Gastroesophageal sphincter (tissue), 3 donors: ENCODE measurements around the gene MEGF6.

Source experiments
- CTCF ChIP-seq, 4 experiments: fragments of 200-600 bp in 2 of 4; fragments of 450-650 bp in 2 of 4; sonication (generic) in 1 of 4; IDR thresholded peaks; one replicate each; pipeline ENCODE4 v1.5.1; 2017 to 2019; ENCODE audit warnings: antibody characterized with exemption in 4 of 4, mild to moderate bottlenecking in 2 of 4, moderate library complexity in 2 of 4
- EP300 ChIP-seq: sonication (generic); formaldehyde crosslinking; IDR thresholded peaks from one replicate; pipeline ENCODE4 v1.6.1; 2017; ENCODE audit warnings: antibody characterized with exemption, mild to moderate bottlenecking
- POLR2A ChIP-seq, 2 donors: fragments of 450-650 bp; IDR thresholded peaks; one replicate each; pipeline ENCODE4 v1.6.1; 2017; ENCODE audit warnings: antibody characterized with exemption in 2 of 2, mild to moderate bottlenecking in 2 of 2, moderate library complexity in 1 of 2
- POLR2AphosphoS5 ChIP-seq: sonication (generic); formaldehyde crosslinking; IDR thresholded peaks from one replicate; pipeline ENCODE4 v1.6.1; 2017; ENCODE audit warnings: antibody characterized with exemption

- TF ChIP-seq CTCF (IDR thresholded peaks at IDR 0.05): no peak
- TF ChIP-seq POLR2AphosphoS5: no peak
- no peak for TF ChIP-seq POLR2A (IDR thresholded peaks at IDR 0.05)
- TF ChIP-seq EP300: no peak
These were observed 28.1 kb upstream of the MEGF6 start for GRCh38 chr1:3639397-3639911.
